IMR-90 (cell line): Measurements from ENCODE around the gene VOPP1. TPM values are rescaled to one million over a fixed set of nuclear protein-coding genes. Genes with fewer than 3 reads are reported as not detected.
"Not testable (repeated sequence)": the region's sequence is repeated elsewhere in the genome, so short reads cannot be mapped to it uniquely, and the experiment has no call there.

Experiments
- ATAC-seq: fragments of 200-7000 bp; cut with Tn5 transposase; 2 replicates; pipeline ENCODE4 v1.9.1; 2020; ENCODE audit warnings: low read depth, mild to moderate bottlenecking, moderate library complexity
- BruUV-seq: library from RNA; stranded (reverse); fragments of 400-500 nt; replicated peaks from 2 replicates; lab custom pipeline; 2021; lab: Mats Ljungman, UMichigan
- CTCF ChIA-PET: fragments of 300-600 bp; formaldehyde crosslinking; extraction: SDS; loops from one replicate; lab custom pipeline; 2021; ENCODE audit warnings: antibody characterized with exemption; lab: Yijun Ruan, JAX
- POLR2A ChIA-PET: fragments of 300-600 bp; sonication (Branson Sonifier 250); formaldehyde crosslinking; loops from one replicate; lab custom pipeline; 2022; ENCODE audit warnings: antibody characterized with exemption; ENCODE audit not compliant: unreplicated experiment; lab: Charles Lee
- DNase-seq: peaks from one replicate; pipeline ENCODE4 v3.0.0; 2013
- H2AFZ ChIP-seq: replicated peaks from 2 replicates; pipeline ENCODE3; 2013; ENCODE audit warnings: low read length, mild to moderate bottlenecking; ENCODE audit not compliant: poor library complexity
- H2AK5ac ChIP-seq: 2 replicates; pipeline ENCODE4 v1.6.1; 2013; ENCODE audit warnings: low read depth, low read length, inconsistent platforms
- H2AK9ac ChIP-seq: replicated peaks from 2 replicates; pipeline ENCODE3; 2013; ENCODE audit warnings: mild to moderate bottlenecking, low read depth, low read length, moderate library complexity; ENCODE audit not compliant: poor library complexity
- H2BK120ac ChIP-seq: 2 replicates; pipeline ENCODE4 v1.6.1; 2013; ENCODE audit warnings: low read depth, low read length, inconsistent platforms
- H2BK15ac ChIP-seq: 3 replicates; pipeline ENCODE4 v1.6.1; 2013; ENCODE audit warnings: low read depth, low read length, inconsistent platforms
- H2BK20ac ChIP-seq: 2 replicates; pipeline ENCODE4 v1.6.1; 2013; ENCODE audit warnings: low read depth, mild to moderate bottlenecking, inconsistent platforms, low read length, moderate library complexity
- H2BK5ac ChIP-seq: 2 replicates; pipeline ENCODE4 v1.6.1; 2013; ENCODE audit warnings: mild to moderate bottlenecking, low read depth, low read length, inconsistent platforms; ENCODE audit not compliant: poor library complexity, severe bottlenecking
- H3K14ac ChIP-seq: replicated peaks from 2 replicates; pipeline ENCODE4 v1.6.1; 2013; ENCODE audit warnings: low read depth, low read length, inconsistent platforms
- H3K18ac ChIP-seq: 2 replicates; pipeline ENCODE4 v1.6.1; 2013; ENCODE audit warnings: low read depth, low read length, control low read depth
- H3K23ac ChIP-seq: 2 replicates; pipeline ENCODE4 v1.6.1; 2013; ENCODE audit warnings: low read depth, low read length, inconsistent platforms
- H3K27ac ChIP-seq: 2 replicates; pipeline ENCODE4 v1.5.1; 2013; ENCODE audit warnings: mild to moderate bottlenecking, control low read depth, low read length; ENCODE audit not compliant: insufficient read depth
- H3K27me3 ChIP-seq: 2 replicates; pipeline ENCODE4 v1.6.1; 2013; ENCODE audit warnings: low read length; ENCODE audit not compliant: control insufficient read depth, insufficient read depth
- H3K36me3 ChIP-seq: 2 replicates; pipeline ENCODE4 v1.6.1; 2013; ENCODE audit warnings: low read length, mixed read lengths; ENCODE audit not compliant: control insufficient read depth, insufficient read depth
- H3K4ac ChIP-seq: 2 replicates; pipeline ENCODE4 v1.6.1; 2013; ENCODE audit warnings: low read depth, low read length, inconsistent platforms
- H3K4me1 ChIP-seq: 2 replicates; pipeline ENCODE4 v1.6.1; 2013; ENCODE audit warnings: low read length, mixed read lengths; ENCODE audit not compliant: control insufficient read depth, insufficient read depth
- H3K4me2 ChIP-seq: 2 replicates; pipeline ENCODE4 v1.6.1; 2013; ENCODE audit warnings: low read depth, mild to moderate bottlenecking, control low read depth, low read length, moderate library complexity
- H3K4me3 ChIP-seq: 2 replicates; pipeline ENCODE4 v1.5.1; 2013; ENCODE audit warnings: low read depth, mild to moderate bottlenecking, control low read depth, low read length, moderate library complexity; ENCODE audit not compliant: insufficient read depth
- H3K56ac ChIP-seq: 2 replicates; pipeline ENCODE4 v1.6.1; 2013; ENCODE audit warnings: low read length, inconsistent platforms; ENCODE audit not compliant: insufficient read depth; ENCODE audit errors: extremely low read depth
- H3K79me1 ChIP-seq, 2 experiments: 2 replicates each; pipeline ENCODE4 v1.6.1; 2013; ENCODE audit warnings: low read length in 2 of 2, inconsistent platforms in 1 of 2, low read depth in 1 of 2
- H3K9ac ChIP-seq: 2 replicates; pipeline ENCODE4 v1.6.1; 2013; ENCODE audit warnings: low read depth, low read length, control low read depth
- H3K9me1 ChIP-seq: 2 replicates; pipeline ENCODE4 v1.6.1; 2013; ENCODE audit warnings: low read length, inconsistent platforms; ENCODE audit not compliant: insufficient read depth
- H3K9me3 ChIP-seq: 2 replicates; pipeline ENCODE4 v1.6.1; 2013; ENCODE audit warnings: low read length; ENCODE audit not compliant: control insufficient read depth, insufficient read depth
- H4K20me1 ChIP-seq: 2 replicates; pipeline ENCODE4 v1.6.1; 2013; ENCODE audit warnings: low read length, inconsistent platforms; ENCODE audit not compliant: insufficient read depth
- H4K5ac ChIP-seq: 2 replicates; pipeline ENCODE4 v1.6.1; 2013; ENCODE audit warnings: mild to moderate bottlenecking, low read depth, low read length, control low read depth
- H4K8ac ChIP-seq, 2 experiments: 2 replicates each; pipeline ENCODE4 v1.6.1; 2013; ENCODE audit warnings: low read depth in 2 of 2, low read length in 2 of 2, control low read depth in 1 of 2, inconsistent platforms in 1 of 2
- H4K91ac ChIP-seq: 2 replicates; pipeline ENCODE4 v1.6.1; 2013; ENCODE audit warnings: low read depth, low read length, inconsistent platforms; ENCODE audit not compliant: insufficient read depth
- WGBS, 2 experiments: methylation state at CpG; one replicate each; pipeline versions ENCODE4 v1.1.5 to v1.1.7; 2013; ENCODE audit warnings: missing lambda C conversion rate in 2 of 2; ENCODE audit not compliant: insufficient read length in 1 of 2; ENCODE audit errors: extremely low coverage in 2 of 2; 5-methylcytosine and 5-hydroxymethylcytosine counted together
- dilution Hi-C: fragments of 300-500 bp; cut with HindIII; formaldehyde crosslinking; loops from one replicate; pipeline ENCODE4 v1.14.3; 2018; ENCODE audit warnings: low sequenced_read_pairs; ENCODE audit not compliant: unreplicated experiment
- in situ Hi-C: fragments of 300-500 bp; cut with MboI; formaldehyde crosslinking; loops from 3 replicates; pipeline ENCODE4 v1.14.3; 2019; ENCODE audit warnings: low sequenced_read_pairs, inconsistent platforms, mixed read lengths
- intact Hi-C: fragments of 100-400 bp; cut with micrococcal nuclease; formaldehyde crosslinking; loops from 2 replicates; pipeline ENCODE4 v1.10.0; 2022
- polyA plus RNA-seq, 3 experiments: library from polyadenylated mRNA; depleted of rRNA; stranded (reverse); fragments of >200 nt; gene quantifications; 2 replicates each; pipeline ENCODE4 v1.2.3, GENCODE V29; 2012; ENCODE audit warnings: low replicate concordance in 1 of 3
- total RNA-seq: library from RNA; depleted of rRNA; stranded (reverse); fragments of >200 nt; gene quantifications from 2 replicates; pipeline ENCODE4 v1.2.3, GENCODE V29; 2012

The VOPP1 gene
- total and polyA plus RNA-seq, 2 of the 4 experiments (the other 2 are of a cell fraction) = 60.2 to 94.5 TPM

- H3K23ac ChIP-seq, H3K9me3 ChIP-seq, BruUV-seq, H3K27ac ChIP-seq, H3K14ac ChIP-seq, intact Hi-C loops, H4K8ac ChIP-seq, H2AK9ac ChIP-seq, H4K5ac ChIP-seq, H2BK5ac ChIP-seq, POLR2A ChIA-PET, CTCF ChIA-PET, H3K9ac ChIP-seq, H2BK15ac ChIP-seq, H2AFZ ChIP-seq, in situ Hi-C loops, H2BK20ac ChIP-seq, H3K4me2 ChIP-seq, DNase-seq, H3K56ac ChIP-seq, H2BK120ac ChIP-seq, H3K27me3 ChIP-seq, H3K18ac ChIP-seq, H3K4me3 ChIP-seq, H3K4ac ChIP-seq, dilution Hi-C loops, H4K91ac ChIP-seq, ATAC-seq, H2AK5ac ChIP-seq: not testable (repeated sequence)
- peaks cover 10% of the 10 kb centered on the region for H4K20me1 ChIP-seq
- peaks cover 20% of the 10 kb centered on the region for H3K4me1 ChIP-seq
- WGBS, 2 experiments = no CpG with 5 or more reads among the region's 14 CpGs
- H3K9me1 ChIP-seq = peaks cover 25% of the 10 kb centered on the region
- peaks cover 35 to 56% of the 10 kb centered on the region in 2 experiments for H3K79me1 ChIP-seq
- H3K36me3 ChIP-seq = peaks cover 17% of the 10 kb centered on the region
Measured at GRCh38 chr7:55472406-55472805, 99.9 kb downstream of the VOPP1 start.

GRCh38 chr7:55471594-55471993 lies 100.7 kb downstream of the VOPP1 start:
- Histone ChIP-seq H3K36me3 (peaks cover 15% of the 10 kb centered on the region), H3K79me1 (peaks cover 27 to 48% of the 10 kb centered on the region in 2 experiments), H3K4me1 (peaks cover 12% of the 10 kb centered on the region), H3K9me1 (peaks cover 17% of the 10 kb centered on the region), H4K20me1 (peaks cover 10% of the 10 kb centered on the region)
- H3K23ac ChIP-seq, H3K27ac ChIP-seq, H2BK5ac ChIP-seq, H3K27me3 ChIP-seq, in situ Hi-C loops, H3K4ac ChIP-seq, CTCF ChIA-PET, dilution Hi-C loops, H2AK9ac ChIP-seq, H3K9me3 ChIP-seq, H3K56ac ChIP-seq, H4K5ac ChIP-seq, DNase-seq, H3K4me3 ChIP-seq, BruUV-seq, H3K9ac ChIP-seq, H3K18ac ChIP-seq, H2AFZ ChIP-seq, H2BK120ac ChIP-seq, H4K91ac ChIP-seq, H2BK15ac ChIP-seq, ATAC-seq, H4K8ac ChIP-seq, POLR2A ChIA-PET, intact Hi-C loops, H2AK5ac ChIP-seq, H3K4me2 ChIP-seq, H3K14ac ChIP-seq, H2BK20ac ChIP-seq: not testable (repeated sequence)
- no CpG with 5 or more reads among the region's 9 CpGs for WGBS, 2 experiments
